Mesodermal cell (in vitro differentiated cells): ENCODE measurements around the gene RHOT2.
A peak's percentile ranks its signal among the peaks of the same experiment; 100 is the strongest.

Experiments used
- H3K27ac ChIP-seq: 2 replicates; pipeline ENCODE4 v1.7.0; 2013; ENCODE audit warnings: mild to moderate bottlenecking, low read depth, low read length, moderate library complexity; ENCODE audit not compliant: severe bottlenecking
- H3K36me3 ChIP-seq: 2 replicates; pipeline ENCODE4 v1.7.1; 2013; ENCODE audit warnings: mild to moderate bottlenecking, low read length, moderate library complexity; ENCODE audit not compliant: control insufficient read depth, insufficient read depth
- H3K4me1 ChIP-seq: one replicate; pipeline ENCODE4 v1.7.1; 2013; ENCODE audit warnings: mild to moderate bottlenecking, low read length; ENCODE audit not compliant: insufficient read depth, control insufficient read depth, poor library complexity, severe bottlenecking
- H3K4me3 ChIP-seq: 2 replicates; pipeline ENCODE4 v1.7.0; 2013; ENCODE audit warnings: low read length, control low read depth, mild to moderate bottlenecking; ENCODE audit not compliant: insufficient read depth, poor library complexity, severe bottlenecking; ENCODE audit errors: extremely low read depth
- H3K9me3 ChIP-seq: 2 replicates; pipeline ENCODE4 v1.7.1; 2013; ENCODE audit warnings: mild to moderate bottlenecking, low read length, moderate library complexity; ENCODE audit not compliant: control insufficient read depth
- WGBS, 2 experiments: methylation state at CpG; one replicate each; pipeline ENCODE4 v1.1.5; 2013; ENCODE audit warnings: missing lambda C conversion rate in 2 of 2; ENCODE audit not compliant: insufficient coverage in 2 of 2; 5-methylcytosine and 5-hydroxymethylcytosine counted together

The RHOT2 gene

GRCh38 chr16:662597-662996, 5.3 kb upstream of the RHOT2 start:
- Histone ChIP-seq H3K4me3 (no peak overlapping the region), H3K4me1 (peaks cover 4% of the 10 kb centered on the region), H3K9me3 (no peaks in the 10 kb centered on the region), H3K36me3 (peaks cover 9% of the 10 kb centered on the region), H3K27ac (no peak overlapping the region)
- 96% methylated on average over 21 of the region's 21 CpGs for WGBS, 2 experiments

- no peaks in the 10 kb centered on the region for H3K9me3 ChIP-seq
- H3K4me3 ChIP-seq = no peak overlapping the region
- no peak overlapping the region for H3K27ac ChIP-seq
- H3K36me3 ChIP-seq = peaks cover 29% of the 10 kb centered on the region
- WGBS, 2 experiments = 89 to 90% methylated on average over 13 of the region's 13 CpGs
- peaks cover 7% of the 10 kb centered on the region for H3K4me1 ChIP-seq
Measured at GRCh38 chr16:666572-666971, 1.4 kb upstream of the RHOT2 start.

DNA sequence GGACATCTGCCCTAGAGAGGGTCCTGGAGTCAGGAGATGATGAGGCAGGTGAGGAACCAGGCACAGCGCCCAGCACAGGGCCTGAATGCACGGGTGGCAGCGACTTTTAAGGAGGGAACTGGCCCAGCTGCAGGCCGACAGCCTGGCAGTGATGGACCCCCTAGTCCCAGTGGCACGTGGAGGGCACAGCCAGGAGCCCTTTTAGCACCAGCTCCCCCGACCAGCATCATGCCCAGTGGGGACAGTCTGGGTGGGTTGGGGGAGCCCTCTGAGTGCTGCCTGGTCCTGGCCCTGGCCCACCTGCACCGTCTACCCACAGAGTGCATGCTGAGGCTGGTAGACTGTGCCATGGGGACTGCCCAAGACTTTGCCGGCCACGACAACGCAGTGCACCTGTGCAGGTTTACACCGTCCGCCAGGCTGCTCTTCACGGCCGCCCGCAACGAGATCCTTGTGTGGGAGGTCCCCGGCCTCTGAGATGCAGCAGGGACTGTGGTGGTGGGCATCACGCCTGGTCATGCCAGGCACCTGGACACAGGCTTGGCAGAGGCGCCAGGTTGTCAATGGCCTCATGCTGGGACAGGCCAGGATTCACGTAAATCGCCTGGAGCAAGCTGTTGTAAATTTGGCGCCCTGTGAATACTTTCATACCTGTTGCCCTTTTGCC, 686 bp upstream of the RHOT2 start:
- 91 to 94% methylated on average over 20 to 21 of the region's 22 CpGs for WGBS, 2 experiments
- H3K4me1 ChIP-seq = peaks cover 7% of the 10 kb centered on the region
- no peak overlapping the region for H3K4me3 ChIP-seq
- H3K36me3 ChIP-seq = peaks cover 35% of the 10 kb centered on the region
- no peaks in the 10 kb centered on the region for H3K9me3 ChIP-seq
- H3K27ac ChIP-seq = no peak overlapping the region

GRCh38 chr16:668519-669171, 713 bp downstream of the RHOT2 start:
- Histone ChIP-seq H3K4me3 (peak overlapping the region; percentile 80), H3K4me1 (peaks cover 7% of the 10 kb centered on the region), H3K27ac (no peak overlapping the region), H3K9me3 (no peaks in the 10 kb centered on the region), H3K36me3 (peaks cover 43% of the 10 kb centered on the region)
- 16% methylated on average over 47 to 50 of the region's 50 CpGs for WGBS, 2 experiments

DNA sequence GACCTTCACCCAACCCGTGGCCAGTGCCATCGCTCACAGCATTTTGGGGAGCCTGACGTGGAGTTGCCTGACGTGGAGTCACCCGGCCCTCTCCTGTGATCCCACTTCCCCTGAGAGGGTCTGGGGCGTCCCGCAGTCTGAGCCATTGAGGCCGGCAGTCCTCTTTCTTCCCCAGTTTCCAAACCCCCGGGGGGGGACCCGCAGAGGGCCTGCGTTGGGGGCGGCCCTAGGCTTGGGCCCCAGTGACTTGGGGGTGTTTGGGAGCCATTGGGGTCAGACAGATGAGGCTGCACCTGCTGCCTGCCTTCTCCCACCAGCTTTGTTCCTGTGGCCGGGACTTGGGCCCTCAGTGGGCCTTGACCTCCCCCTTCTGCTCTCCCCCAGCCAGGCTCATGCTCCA, 1.7 kb downstream of the RHOT2 start:
- Histone ChIP-seq H3K4me1 (peaks cover 9% of the 10 kb centered on the region), H3K4me3 (no peak overlapping the region), H3K27ac (no peak overlapping the region), H3K9me3 (no peaks in the 10 kb centered on the region), H3K36me3 (peaks cover 49% of the 10 kb centered on the region)
- 96 to 99% methylated on average over 11 to 12 of the region's 13 CpGs for WGBS, 2 experiments

DNA sequence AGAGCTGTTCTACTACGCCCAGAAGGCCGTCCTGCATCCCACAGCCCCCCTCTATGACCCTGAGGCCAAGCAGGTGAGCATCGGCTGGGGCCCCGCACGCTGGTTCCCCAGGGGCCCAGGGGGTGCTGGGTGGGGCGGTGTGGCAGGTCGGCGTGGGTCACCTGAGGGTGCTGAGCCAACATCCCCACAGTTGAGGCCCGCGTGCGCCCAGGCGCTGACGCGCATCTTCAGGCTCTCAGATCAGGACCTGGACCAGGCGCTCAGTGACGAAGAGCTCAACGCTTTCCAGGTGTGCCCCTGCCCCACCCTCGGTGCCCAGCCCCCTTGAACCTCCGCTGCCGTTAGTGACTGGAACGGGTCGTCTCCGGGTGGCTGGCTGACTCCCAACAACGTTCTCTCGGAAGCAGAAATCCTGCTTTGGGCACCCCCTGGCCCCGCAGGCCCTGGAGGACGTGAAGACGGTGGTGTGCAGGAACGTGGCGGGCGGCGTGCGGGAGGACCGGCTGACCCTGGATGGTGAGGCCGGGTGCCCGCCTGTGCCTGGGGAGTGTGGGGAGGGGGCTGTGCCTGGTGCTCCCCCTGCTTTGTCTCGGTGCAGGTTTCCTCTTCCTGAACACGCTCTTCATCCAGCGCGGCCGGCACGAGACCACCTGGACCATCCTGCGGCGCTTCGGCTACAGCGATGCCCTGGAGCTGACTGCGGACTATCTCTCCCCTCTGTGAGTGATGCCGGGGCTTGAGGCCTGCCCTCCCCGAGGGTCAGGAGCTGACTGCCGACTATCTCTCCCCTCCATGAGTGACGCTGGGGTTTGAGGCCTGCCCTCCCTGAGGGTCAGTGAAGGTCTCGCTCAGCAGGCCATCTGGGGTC, 2.8 kb downstream of the RHOT2 start:
- H3K4me3 ChIP-seq = no peak overlapping the region
- peaks cover 49% of the 10 kb centered on the region for H3K36me3 ChIP-seq
- whole genome bisulfite sequencing, 2 experiments = 97 to 98% methylated on average over 41 to 51 of the region's 52 CpGs
- no peaks in the 10 kb centered on the region for H3K9me3 ChIP-seq
- H3K4me1 ChIP-seq = peaks cover 17% of the 10 kb centered on the region
- no peak overlapping the region for H3K27ac ChIP-seq

DNA sequence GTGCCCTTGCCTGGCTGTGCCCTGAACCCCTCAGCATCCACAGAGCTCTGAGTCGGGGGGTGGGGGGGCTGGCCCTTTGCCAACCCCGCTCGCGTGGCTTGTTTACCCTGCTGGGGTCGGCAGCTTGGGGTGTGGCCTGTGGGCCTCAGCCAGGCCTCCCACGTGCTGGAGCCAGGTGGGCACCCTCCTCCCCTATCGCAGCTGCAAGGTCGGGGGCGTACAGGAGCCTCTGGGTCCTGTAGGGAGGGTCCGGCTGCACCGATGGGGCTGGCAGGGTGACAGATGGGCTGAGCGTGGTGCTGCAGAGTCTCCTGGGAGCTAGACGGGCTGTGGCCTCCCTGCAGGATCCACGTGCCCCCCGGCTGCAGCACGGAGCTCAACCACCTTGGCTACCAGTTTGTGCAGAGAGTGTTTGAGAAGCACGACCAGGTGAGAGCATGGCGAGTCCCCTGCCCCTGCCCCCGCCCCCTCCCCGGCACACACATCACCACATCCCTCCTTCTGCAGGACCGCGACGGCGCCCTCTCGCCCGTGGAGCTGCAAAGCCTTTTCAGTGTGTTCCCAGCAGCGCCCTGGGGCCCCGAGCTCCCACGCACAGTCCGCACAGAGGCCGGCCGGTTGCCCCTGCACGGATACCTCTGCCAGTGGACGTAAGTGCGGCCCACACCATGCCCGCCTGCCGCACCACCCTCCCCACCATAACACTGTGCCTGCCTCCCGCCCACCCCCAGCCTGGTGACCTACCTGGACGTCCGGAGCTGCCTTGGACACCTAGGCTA, 3.6 kb downstream of the RHOT2 start:
- H3K9me3 ChIP-seq = no peaks in the 10 kb centered on the region
- H3K27ac ChIP-seq = no peak overlapping the region
- 93 to 99% methylated on average over 30 to 34 of the region's 40 CpGs for WGBS, 2 experiments
- H3K4me1 ChIP-seq = peaks cover 17% of the 10 kb centered on the region
- peaks cover 49% of the 10 kb centered on the region for H3K36me3 ChIP-seq
- H3K4me3 ChIP-seq = no peak overlapping the region

DNA sequence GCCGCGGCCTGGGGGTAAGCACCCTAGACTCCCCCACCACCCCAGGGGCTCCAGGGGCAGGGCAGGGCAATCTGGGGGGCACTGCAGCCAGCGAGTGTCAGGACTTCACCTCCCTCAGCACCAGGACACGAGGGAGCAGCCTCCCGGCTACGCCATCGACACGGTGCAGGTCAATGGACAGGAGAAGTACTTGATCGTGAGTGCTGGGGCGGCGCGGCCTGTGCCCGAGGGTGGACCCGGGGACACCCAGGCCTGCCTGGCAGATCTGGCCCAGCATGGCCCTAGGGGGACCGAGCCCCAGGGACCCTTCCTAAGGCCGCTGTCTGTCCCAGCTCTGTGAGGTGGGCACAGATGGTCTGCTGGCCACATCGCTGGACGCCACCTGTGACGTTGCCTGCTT, 4.4 kb downstream of the RHOT2 start:
- no peak overlapping the region for H3K27ac ChIP-seq
- 97 to 98% methylated on average over 17 to 19 of the region's 19 CpGs for WGBS, 2 experiments
- peaks cover 17% of the 10 kb centered on the region for H3K4me1 ChIP-seq
- H3K4me3 ChIP-seq = no peak overlapping the region
- H3K36me3 ChIP-seq = peaks cover 49% of the 10 kb centered on the region
- H3K9me3 ChIP-seq = no peaks in the 10 kb centered on the region

GRCh38 chr16:672851-673250, 4.9 kb downstream of the RHOT2 start:
- H3K36me3 ChIP-seq = peaks cover 49% of the 10 kb centered on the region

DNA sequence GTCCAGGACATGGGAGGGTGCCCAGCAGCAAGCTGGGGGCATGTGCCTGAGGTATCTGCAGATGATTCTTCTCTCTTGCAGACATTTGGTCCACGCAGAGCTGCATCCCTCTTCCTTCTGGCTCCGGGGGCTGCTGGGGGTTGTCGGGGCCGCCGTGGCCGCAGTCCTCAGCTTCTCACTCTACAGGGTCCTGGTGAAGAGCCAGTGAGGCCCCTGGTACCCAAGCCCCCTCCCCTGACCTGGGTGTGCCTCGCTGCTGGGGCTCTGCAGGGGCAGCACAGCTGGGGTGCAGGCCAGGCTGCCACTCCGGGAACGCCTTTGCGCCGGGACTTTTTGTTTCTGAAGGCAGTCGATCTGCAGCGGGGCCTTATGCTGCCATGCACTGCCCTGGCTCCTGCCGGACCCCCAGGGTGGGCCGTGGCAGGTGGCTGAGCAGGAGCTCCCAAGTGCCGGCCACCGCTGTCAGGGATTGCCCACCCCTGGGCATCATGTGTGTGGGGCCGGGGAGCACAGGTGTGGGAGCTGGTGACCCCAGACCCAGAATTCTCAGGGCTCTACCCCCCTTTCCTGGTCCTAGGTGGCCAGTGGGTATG, 5.6 kb downstream of the RHOT2 start:
- Histone ChIP-seq H3K9me3 (no peaks in the 10 kb centered on the region), H3K27ac (no peak overlapping the region), H3K4me1 (peaks cover 17% of the 10 kb centered on the region), H3K36me3 (peaks cover 49% of the 10 kb centered on the region), H3K4me3 (no peak overlapping the region)
- 98 to 99% methylated on average over 12 to 18 of the region's 18 CpGs for WGBS, 2 experiments

More at GRCh38 chr16:672851-673250, 4.9 kb downstream of the RHOT2 start:
- WGBS, 2 experiments = 98 to 100% methylated on average over 20 to 21 of the region's 21 CpGs
- Histone ChIP-seq H3K27ac (no peak overlapping the region), H3K4me1 (peaks cover 17% of the 10 kb centered on the region), H3K4me3 (no peak overlapping the region), H3K9me3 (no peaks in the 10 kb centered on the region)
